HepG2 (cell line): ENCODE measurements around the gene ALG14. TPM values are rescaled to one million over a fixed set of nuclear protein-coding genes. Genes with fewer than 3 reads are reported as not detected.
A peak's percentile ranks its signal among the peaks of the same experiment; 100 is the strongest.

Source experiments
- ARNT ChIP-seq: fragments of 450-650 bp; IDR thresholded peaks from 2 replicates; pipeline ENCODE4 v1.6.1; 2017
- DMTF1 ChIP-seq: sonication (generic); formaldehyde crosslinking; IDR thresholded peaks from 2 replicates; pipeline ENCODE4 v1.4.0; 2020; ENCODE audit warnings: mild to moderate bottlenecking, missing genetic modification reagents
- GTF3A ChIP-seq: sonication (generic); formaldehyde crosslinking; conservative IDR thresholded peaks from 2 replicates; pipeline ENCODE4 v1.4.0; 2020; ENCODE audit warnings: mild to moderate bottlenecking, missing genetic modification reagents
- IKZF5 ChIP-seq: IDR thresholded peaks from 2 replicates; pipeline ENCODE4 v1.6.1; 2018; ENCODE audit warnings: missing genetic modification reagents, mild to moderate bottlenecking, missing compliant biosample characterization
- POGZ ChIP-seq: sonication (generic); formaldehyde crosslinking; IDR thresholded peaks from 2 replicates; pipeline ENCODE4 v1.4.0; 2020; ENCODE audit warnings: mild to moderate bottlenecking, missing genetic modification reagents
- RCOR2 ChIP-seq: IDR thresholded peaks from 2 replicates; pipeline ENCODE4 v1.6.1; 2016; ENCODE audit warnings: missing biosample characterization, missing genetic modification reagents
- SALL2 ChIP-seq: sonication (generic); formaldehyde crosslinking; IDR thresholded peaks from 2 replicates; pipeline ENCODE4 v1.8.1; 2023; ENCODE audit warnings: mild to moderate bottlenecking, missing genetic modification reagents, inconsistent platforms
- SMAD9 ChIP-seq: sonication (generic); formaldehyde crosslinking; IDR thresholded peaks from 2 replicates; pipeline ENCODE4 v1.5.1; 2020; ENCODE audit warnings: mild to moderate bottlenecking, missing genetic modification reagents
- SOX5 ChIP-seq: IDR thresholded peaks from 2 replicates; pipeline ENCODE4 v1.6.1; 2016; ENCODE audit warnings: borderline replicate concordance
- SRSF1 ChIP-seq: fragments of 200-400 bp; formaldehyde crosslinking; optimal IDR thresholded peaks from 2 replicates; pipeline ENCODE3; 2017; ENCODE audit warnings: mild to moderate bottlenecking, low read depth, low read length, moderate library complexity
- SUZ12 ChIP-seq: fragments of 150-350 bp; IDR thresholded peaks from 2 replicates; pipeline ENCODE4 v1.6.1; 2014; ENCODE audit warnings: low read depth, low read length
- ZBTB44 ChIP-seq: sonication (generic); formaldehyde crosslinking; IDR thresholded peaks from 2 replicates; pipeline ENCODE4 v1.4.0; 2020; ENCODE audit warnings: missing genetic modification reagents
- ZHX2 ChIP-seq, 2 experiments: sonication (generic) in 1 of 2; formaldehyde crosslinking in 1 of 2; IDR thresholded peaks; 2 replicates each; pipeline versions ENCODE4 v1.6.1 to v1.9.0; 2014 to 2022; ENCODE audit warnings: antibody characterized with exemption in 1 of 2, borderline replicate concordance in 1 of 2, inconsistent platforms in 1 of 2, low read depth in 1 of 2, missing genetic modification reagents in 1 of 2
- ZKSCAN1 ChIP-seq: fragments of 150-350 bp; IDR thresholded peaks from 2 replicates; pipeline ENCODE4 v1.6.1; 2014; ENCODE audit warnings: low read length
- ZNF564 ChIP-seq: sonication (generic); formaldehyde crosslinking; IDR thresholded peaks from 2 replicates; pipeline ENCODE4 v1.8.1; 2023; ENCODE audit warnings: mild to moderate bottlenecking, missing genetic modification reagents
- ZNF639 ChIP-seq: conservative IDR thresholded peaks from 2 replicates; pipeline ENCODE4 v1.6.1; 2018; ENCODE audit warnings: missing genetic modification reagents
- ZNF660 ChIP-seq: sonication (generic); formaldehyde crosslinking; IDR thresholded peaks from 2 replicates; pipeline ENCODE4 v1.5.1; 2020; ENCODE audit warnings: mild to moderate bottlenecking, low read depth, missing genetic modification reagents, borderline replicate concordance
- ZNF678 ChIP-seq: sonication (generic); formaldehyde crosslinking; IDR thresholded peaks from 2 replicates; pipeline ENCODE4 v1.4.0; 2020; ENCODE audit warnings: mild to moderate bottlenecking, missing genetic modification reagents
- ZNF747 ChIP-seq: sonication (generic); formaldehyde crosslinking; IDR thresholded peaks from 2 replicates; pipeline ENCODE4 v1.8.1; 2023; ENCODE audit warnings: missing genetic modification reagents, mild to moderate bottlenecking, borderline replicate concordance
- polyA plus RNA-seq, 8 experiments: library from polyadenylated mRNA; depleted of rRNA in 3 of 8; stranded (reverse) in 7 of 8; unstranded in 1 of 8; fragments of >200 nt; fragmentation: Illumina TruSeq in 4 of 8; extraction: Trizol in 4 of 8; gene quantifications; 2 replicates each; pipeline versions ENCODE4 v1.2.1 to v1.2.3, GENCODE V29; 2011 to 2016; ENCODE audit warnings: low read depth in 4 of 8, missing spikeins in 1 of 8, mixed read lengths in 1 of 8; ENCODE audit not compliant: insufficient read depth in 1 of 8
- total RNA-seq, 5 experiments: library from RNA; depleted of rRNA; stranded (reverse); fragments of >200 nt; fragmentation: Illumina TruSeq; extraction: Trizol; gene quantifications; 2 replicates each; pipeline ENCODE4 v1.2.3, GENCODE V29; 2016; ENCODE audit warnings: low read depth in 1 of 5

Gene ALG14
- total and polyA plus RNA-seq, 2 of the 13 experiments (the other 11 are each of a cell fraction or from before 2014, with no cell fraction given): 4.5 to 12.7 TPM

GRCh38 chr1:95067062-95067461 is 5.7 kb downstream of the ALG14 start (continued):
- no peak for TF ChIP-seq DMTF1 (CRISPR knock-in tag)
- TF ChIP-seq RCOR2 (CRISPR knock-in tag): peak; percentile 71
- TF ChIP-seq IKZF5 (CRISPR knock-in tag): peak; percentile 83; the same call in 1 of the 2 replicates
- no peak for TF ChIP-seq SRSF1
- TF ChIP-seq SOX5 (CRISPR knock-in tag): peak; percentile 94
- TF ChIP-seq ZNF639 (CRISPR knock-in tag): no peak
- TF ChIP-seq ZNF747: no peak
- no peak for TF ChIP-seq GTF3A (CRISPR knock-in tag)
- no peak for TF ChIP-seq ZNF660 (CRISPR knock-in tag)
- no peak for TF ChIP-seq ZNF564 (CRISPR knock-in tag)
- TF ChIP-seq POGZ: peak; percentile 63
- no peak for TF ChIP-seq ZHX2 (IDR thresholded peaks at IDR 0.05; ENCODE audit: low read depth)
- no peak for TF ChIP-seq ZHX2 (CRISPR knock-in tag; IDR thresholded peaks at IDR 0.05; ENCODE audit: borderline replicate concordance)
- TF ChIP-seq ZNF678 (CRISPR knock-in tag): no peak
- TF ChIP-seq ZBTB44 (CRISPR knock-in tag): no peak
- TF ChIP-seq SUZ12: no peak
- no peak for TF ChIP-seq SALL2
- TF ChIP-seq ARNT: no peak
- TF ChIP-seq SMAD9: no peak
- no peak for TF ChIP-seq ZKSCAN1
